Measurements from ENCODE around the gene CCDC15. TPM values are rescaled to one million over a fixed set of nuclear protein-coding genes. Genes with fewer than 3 reads are reported as not detected.

The CCDC15 gene
- total and polyA plus RNA-seq, 2 experiments from 2014 or later = 2.9 to 3.3 TPM

DNA sequence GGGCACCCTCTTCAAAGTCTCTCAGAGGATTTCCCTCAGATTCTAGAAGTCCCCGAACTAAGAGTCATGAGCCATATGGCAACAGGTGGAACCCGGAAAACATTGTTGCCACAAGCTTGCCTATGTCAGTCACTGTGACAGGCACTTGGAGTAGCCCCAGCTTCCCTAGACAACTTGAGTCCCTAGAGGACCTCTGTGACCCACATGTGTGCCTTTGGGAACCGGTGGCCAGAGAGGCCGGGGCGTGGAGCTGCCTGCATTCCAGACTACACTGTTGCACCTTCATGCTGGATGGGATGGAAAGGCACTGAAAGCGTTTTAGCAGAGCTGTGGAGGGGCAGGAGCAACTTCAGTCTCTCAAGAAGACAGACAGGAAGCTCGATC is 121.2 kb downstream of the CCDC15 start:
- no peak overlapping the region for H3K4me3 ChIP-seq
- TF ChIP-seq ZNF331 (CRISPR knock-in tag; IDR thresholded peaks at IDR 0.05; ENCODE audit: low read depth) (no peak), JUNB (IDR thresholded peaks at IDR 0.05; ENCODE audit: unreplicated experiment) (no peak)
- TF ChIP-seq, protein P1, sequence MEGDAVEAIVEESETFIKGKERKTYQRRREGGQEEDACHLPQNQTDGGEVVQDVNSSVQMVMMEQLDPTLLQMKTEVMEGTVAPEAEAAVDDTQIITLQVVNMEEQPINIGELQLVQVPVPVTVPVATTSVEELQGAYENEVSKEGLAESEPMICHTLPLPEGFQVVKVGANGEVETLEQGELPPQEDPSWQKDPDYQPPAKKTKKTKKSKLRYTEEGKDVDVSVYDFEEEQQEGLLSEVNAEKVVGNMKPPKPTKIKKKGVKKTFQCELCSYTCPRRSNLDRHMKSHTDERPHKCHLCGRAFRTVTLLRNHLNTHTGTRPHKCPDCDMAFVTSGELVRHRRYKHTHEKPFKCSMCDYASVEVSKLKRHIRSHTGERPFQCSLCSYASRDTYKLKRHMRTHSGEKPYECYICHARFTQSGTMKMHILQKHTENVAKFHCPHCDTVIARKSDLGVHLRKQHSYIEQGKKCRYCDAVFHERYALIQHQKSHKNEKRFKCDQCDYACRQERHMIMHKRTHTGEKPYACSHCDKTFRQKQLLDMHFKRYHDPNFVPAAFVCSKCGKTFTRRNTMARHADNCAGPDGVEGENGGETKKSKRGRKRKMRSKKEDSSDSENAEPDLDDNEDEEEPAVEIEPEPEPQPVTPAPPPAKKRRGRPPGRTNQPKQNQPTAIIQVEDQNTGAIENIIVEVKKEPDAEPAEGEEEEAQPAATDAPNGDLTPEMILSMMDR (conservative IDR thresholded peaks at IDR 0.05; ENCODE audit: low read depth in 2 of 2) = no peak
- TF ChIP-seq, protein P2, sequence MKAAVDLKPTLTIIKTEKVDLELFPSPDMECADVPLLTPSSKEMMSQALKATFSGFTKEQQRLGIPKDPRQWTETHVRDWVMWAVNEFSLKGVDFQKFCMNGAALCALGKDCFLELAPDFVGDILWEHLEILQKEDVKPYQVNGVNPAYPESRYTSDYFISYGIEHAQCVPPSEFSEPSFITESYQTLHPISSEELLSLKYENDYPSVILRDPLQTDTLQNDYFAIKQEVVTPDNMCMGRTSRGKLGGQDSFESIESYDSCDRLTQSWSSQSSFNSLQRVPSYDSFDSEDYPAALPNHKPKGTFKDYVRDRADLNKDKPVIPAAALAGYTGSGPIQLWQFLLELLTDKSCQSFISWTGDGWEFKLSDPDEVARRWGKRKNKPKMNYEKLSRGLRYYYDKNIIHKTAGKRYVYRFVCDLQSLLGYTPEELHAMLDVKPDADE (IDR thresholded peaks at IDR 0.05) = no peak
- TF ChIP-seq, protein P3, sequence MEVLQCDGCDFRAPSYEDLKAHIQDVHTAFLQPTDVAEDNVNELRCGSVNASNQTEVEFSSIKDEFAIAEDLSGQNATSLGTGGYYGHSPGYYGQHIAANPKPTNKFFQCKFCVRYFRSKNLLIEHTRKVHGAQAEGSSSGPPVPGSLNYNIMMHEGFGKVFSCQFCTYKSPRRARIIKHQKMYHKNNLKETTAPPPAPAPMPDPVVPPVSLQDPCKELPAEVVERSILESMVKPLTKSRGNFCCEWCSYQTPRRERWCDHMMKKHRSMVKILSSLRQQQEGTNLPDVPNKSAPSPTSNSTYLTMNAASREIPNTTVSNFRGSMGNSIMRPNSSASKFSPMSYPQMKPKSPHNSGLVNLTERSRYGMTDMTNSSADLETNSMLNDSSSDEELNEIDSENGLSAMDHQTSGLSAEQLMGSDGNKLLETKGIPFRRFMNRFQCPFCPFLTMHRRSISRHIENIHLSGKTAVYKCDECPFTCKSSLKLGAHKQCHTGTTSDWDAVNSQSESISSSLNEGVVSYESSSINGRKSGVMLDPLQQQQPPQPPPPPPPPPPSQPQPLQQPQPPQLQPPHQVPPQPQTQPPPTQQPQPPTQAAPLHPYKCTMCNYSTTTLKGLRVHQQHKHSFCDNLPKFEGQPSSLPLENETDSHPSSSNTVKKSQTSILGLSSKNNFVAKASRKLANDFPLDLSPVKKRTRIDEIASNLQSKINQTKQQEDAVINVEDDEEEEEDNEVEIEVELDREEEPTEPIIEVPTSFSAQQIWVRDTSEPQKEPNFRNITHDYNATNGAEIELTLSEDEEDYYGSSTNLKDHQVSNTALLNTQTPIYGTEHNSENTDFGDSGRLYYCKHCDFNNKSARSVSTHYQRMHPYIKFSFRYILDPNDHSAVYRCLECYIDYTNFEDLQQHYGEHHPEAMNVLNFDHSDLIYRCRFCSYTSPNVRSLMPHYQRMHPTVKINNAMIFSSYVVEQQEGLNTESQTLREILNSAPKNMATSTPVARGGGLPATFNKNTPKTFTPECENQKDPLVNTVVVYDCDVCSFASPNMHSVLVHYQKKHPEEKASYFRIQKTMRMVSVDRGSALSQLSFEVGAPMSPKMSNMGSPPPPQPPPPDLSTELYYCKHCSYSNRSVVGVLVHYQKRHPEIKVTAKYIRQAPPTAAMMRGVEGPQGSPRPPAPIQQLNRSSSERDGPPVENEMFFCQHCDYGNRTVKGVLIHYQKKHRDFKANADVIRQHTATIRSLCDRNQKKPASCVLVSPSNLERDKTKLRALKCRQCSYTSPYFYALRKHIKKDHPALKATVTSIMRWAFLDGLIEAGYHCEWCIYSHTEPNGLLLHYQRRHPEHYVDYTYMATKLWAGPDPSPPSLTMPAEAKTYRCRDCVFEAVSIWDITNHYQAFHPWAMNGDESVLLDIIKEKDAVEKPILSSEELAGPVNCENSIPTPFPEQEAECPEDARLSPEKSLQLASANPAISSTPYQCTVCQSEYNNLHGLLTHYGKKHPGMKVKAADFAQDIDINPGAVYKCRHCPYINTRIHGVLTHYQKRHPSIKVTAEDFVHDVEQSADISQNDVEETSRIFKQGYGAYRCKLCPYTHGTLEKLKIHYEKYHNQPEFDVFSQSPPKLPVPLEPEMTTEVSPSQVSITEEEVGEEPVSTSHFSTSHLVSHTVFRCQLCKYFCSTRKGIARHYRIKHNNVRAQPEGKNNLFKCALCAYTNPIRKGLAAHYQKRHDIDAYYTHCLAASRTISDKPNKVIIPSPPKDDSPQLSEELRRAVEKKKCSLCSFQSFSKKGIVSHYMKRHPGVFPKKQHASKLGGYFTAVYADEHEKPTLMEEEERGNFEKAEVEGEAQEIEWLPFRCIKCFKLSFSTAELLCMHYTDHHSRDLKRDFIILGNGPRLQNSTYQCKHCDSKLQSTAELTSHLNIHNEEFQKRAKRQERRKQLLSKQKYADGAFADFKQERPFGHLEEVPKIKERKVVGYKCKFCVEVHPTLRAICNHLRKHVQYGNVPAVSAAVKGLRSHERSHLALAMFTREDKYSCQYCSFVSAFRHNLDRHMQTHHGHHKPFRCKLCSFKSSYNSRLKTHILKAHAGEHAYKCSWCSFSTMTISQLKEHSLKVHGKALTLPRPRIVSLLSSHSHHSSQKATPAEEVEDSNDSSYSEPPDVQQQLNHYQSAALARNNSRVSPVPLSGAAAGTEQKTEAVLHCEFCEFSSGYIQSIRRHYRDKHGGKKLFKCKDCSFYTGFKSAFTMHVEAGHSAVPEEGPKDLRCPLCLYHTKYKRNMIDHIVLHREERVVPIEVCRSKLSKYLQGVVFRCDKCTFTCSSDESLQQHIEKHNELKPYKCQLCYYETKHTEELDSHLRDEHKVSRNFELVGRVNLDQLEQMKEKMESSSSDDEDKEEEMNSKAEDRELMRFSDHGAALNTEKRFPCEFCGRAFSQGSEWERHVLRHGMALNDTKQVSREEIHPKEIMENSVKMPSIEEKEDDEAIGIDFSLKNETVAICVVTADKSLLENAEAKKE (CRISPR knock-in tag; IDR thresholded peaks at IDR 0.05) = no peak
- no peaks in the 10 kb centered on the region for H3K36me3 ChIP-seq (ENCODE audit: insufficient read depth)
- no peak overlapping the region for H3K27ac ChIP-seq (ENCODE audit: low read depth)
- no peaks in the 10 kb centered on the region for H3F3A ChIP-seq (replicated peaks; ENCODE audit: low read depth)
- H3K9me2 ChIP-seq (ENCODE audit: insufficient read depth) = no peaks in the 10 kb centered on the region
- H3K27me3 ChIP-seq (ENCODE audit: insufficient read depth) = no peaks in the 10 kb centered on the region
- H3K79me2 ChIP-seq (replicated peaks; ENCODE audit: insufficient read depth) = no peaks in the 10 kb centered on the region
- H3K27me3 Mint-ChIP-seq (ENCODE audit: insufficient read depth, low read depth, poor library complexity) = peaks cover 18% of the 10 kb centered on the region
- H3K4me1 Mint-ChIP-seq = peaks cover 15% of the 10 kb centered on the region
- DNase-seq (ENCODE audit: low spot score) (no peak), ATAC-seq (no peak)
- H2AFZ ChIP-seq = no peak overlapping the region
- H4K20me1 ChIP-seq (replicated peaks; ENCODE audit: insufficient read depth) = no peaks in the 10 kb centered on the region
- no peak overlapping the region for H3K4me2 ChIP-seq
- H3K4me3 Mint-ChIP-seq = no peak overlapping the region
- H3K36me3 Mint-ChIP-seq (ENCODE audit: low read depth) = no peaks in the 10 kb centered on the region
- H3K27ac Mint-ChIP-seq = no peak overlapping the region; the same call in 1 of the 2 replicates
- no peaks in the 10 kb centered on the region; the same call in 2 of the 3 replicates for H3K9me3 Mint-ChIP-seq
- no peaks in the 10 kb centered on the region for H3K4me1 ChIP-seq (ENCODE audit: insufficient read depth)
